Stimulated activated CD4-positive, alpha-beta T cell treated with anti-CD3 and anti-CD28 coated beads, TNF-alpha, amount 100 ng/mL, for 24 hours (primary cell): ENCODE results near the gene INVS.
A peak's percentile ranks its signal among the peaks of the same experiment; 100 is the strongest.
"Not testable (repeated sequence)": the region's sequence is repeated elsewhere in the genome, so short reads cannot be mapped to it uniquely, and the experiment has no call there.

ENCODE experiments used
- DNase-seq, 3 experiments: peaks; one replicate each; pipeline ENCODE4 v3.0.0-alpha.2; 2020; ENCODE audit warnings: low read depth in 3 of 3

The INVS gene

GRCh38 chr9:100084128-100084453, 15.0 kb upstream of the INVS start:
- DNase-seq = no peak

- DNase-seq = no peak
Observed at GRCh38 chr9:100084734-100085133, 14.3 kb upstream of the INVS start.

GRCh38 chr9:100086097-100086635, 12.9 kb upstream of the INVS start:
- DNase-seq = no peak

- no peak for DNase-seq
Observed at GRCh38 chr9:100087218-100087617, 11.8 kb upstream of the INVS start.

GRCh38 chr9:100088202-100088601, 10.8 kb upstream of the INVS start:
- DNase-seq = no peak

- no peak for DNase-seq
Observed at GRCh38 chr9:100090880-100091279, 8.2 kb upstream of the INVS start.

- no peak for DNase-seq
Observed at GRCh38 chr9:100091650-100092049, 7.4 kb upstream of the INVS start.

GRCh38 chr9:100092066-100092465, 7.0 kb upstream of the INVS start:
- DNase-seq = no peak

- DNase-seq = not testable (repeated sequence)
Observed at GRCh38 chr9:100094411-100094810, 4.6 kb upstream of the INVS start.

GRCh38 chr9:100096378-100096916, 2.6 kb upstream of the INVS start:
- no peak for DNase-seq

GRCh38 chr9:100098046-100098886, 777 bp upstream of the INVS start:
- peak in 1 of 3 experiments; percentile 11 for DNase-seq

- DNase-seq = peak in 1 of 3 experiments; percentile 4
Observed at GRCh38 chr9:100099722-100100042, 639 bp downstream of the INVS start.

GRCh38 chr9:100100146-100100667, 1.2 kb downstream of the INVS start:
- no peak for DNase-seq

GRCh38 chr9:100101608-100102007, 2.6 kb downstream of the INVS start:
- no peak for DNase-seq

GRCh38 chr9:100104314-100104713, 5.3 kb downstream of the INVS start:
- DNase-seq = no peak

GRCh38 chr9:100105861-100106260, 6.8 kb downstream of the INVS start:
- no peak for DNase-seq

- DNase-seq = no peak
Observed at GRCh38 chr9:100106616-100107015, 7.6 kb downstream of the INVS start.

GRCh38 chr9:100108559-100108958, 9.5 kb downstream of the INVS start:
- DNase-seq = no peak

- no peak for DNase-seq
Observed at GRCh38 chr9:100111235-100111634, 12.2 kb downstream of the INVS start.

- no peak for DNase-seq
Observed at GRCh38 chr9:100112677-100113336, 13.8 kb downstream of the INVS start.

GRCh38 chr9:100117316-100117715, 18.3 kb downstream of the INVS start:
- DNase-seq = no peak

GRCh38 chr9:100120286-100120685, 21.2 kb downstream of the INVS start:
- no peak for DNase-seq

- no peak for DNase-seq
Observed at GRCh38 chr9:100125236-100125635, 26.2 kb downstream of the INVS start.
